Stimulated activated CD4-positive, alpha-beta T cell treated with anti-CD3 and anti-CD28 coated beads, Interleukin-1b, Interleukin-23, amount 100 ng/mL, for 1 hour (primary cell): ENCODE results near the gene AFF3.
"Not testable (repeated sequence)": the region's sequence is repeated elsewhere in the genome, so short reads cannot be mapped to it uniquely, and the experiment has no call there.

Experiments used
- DNase-seq, 2 donors: peaks; one replicate each; pipeline ENCODE4 v3.0.0-alpha.2; 2020; ENCODE audit warnings: low read depth in 2 of 2

Gene AFF3

DNA sequence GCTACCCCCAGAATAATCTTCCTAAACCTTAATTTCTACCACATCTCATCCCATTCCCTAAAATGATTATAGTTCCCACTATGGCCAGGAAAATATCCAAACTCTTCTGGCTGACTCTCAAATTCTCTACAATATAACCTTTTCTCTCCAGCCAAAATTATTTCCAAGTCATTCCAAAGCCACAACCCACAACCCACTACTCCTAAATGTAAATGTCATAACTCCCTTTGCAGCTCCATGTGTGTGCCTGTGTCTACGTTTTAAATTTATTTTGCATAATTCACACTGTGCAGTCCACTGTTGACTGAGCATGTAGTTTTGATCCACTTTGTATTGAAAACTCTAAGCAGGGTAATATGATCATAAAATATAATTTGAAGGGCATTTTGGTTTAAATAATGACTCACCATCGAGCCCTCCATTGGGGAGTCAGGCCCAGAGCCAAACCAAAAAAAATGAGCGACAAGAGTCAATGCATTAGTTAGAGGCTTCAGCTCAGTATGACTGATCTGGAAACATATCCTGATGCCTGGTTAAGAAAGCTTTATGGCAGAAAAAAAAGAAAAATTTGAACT lies 171.0 kb downstream of the AFF3 start:
- no peak for DNase-seq

DNA sequence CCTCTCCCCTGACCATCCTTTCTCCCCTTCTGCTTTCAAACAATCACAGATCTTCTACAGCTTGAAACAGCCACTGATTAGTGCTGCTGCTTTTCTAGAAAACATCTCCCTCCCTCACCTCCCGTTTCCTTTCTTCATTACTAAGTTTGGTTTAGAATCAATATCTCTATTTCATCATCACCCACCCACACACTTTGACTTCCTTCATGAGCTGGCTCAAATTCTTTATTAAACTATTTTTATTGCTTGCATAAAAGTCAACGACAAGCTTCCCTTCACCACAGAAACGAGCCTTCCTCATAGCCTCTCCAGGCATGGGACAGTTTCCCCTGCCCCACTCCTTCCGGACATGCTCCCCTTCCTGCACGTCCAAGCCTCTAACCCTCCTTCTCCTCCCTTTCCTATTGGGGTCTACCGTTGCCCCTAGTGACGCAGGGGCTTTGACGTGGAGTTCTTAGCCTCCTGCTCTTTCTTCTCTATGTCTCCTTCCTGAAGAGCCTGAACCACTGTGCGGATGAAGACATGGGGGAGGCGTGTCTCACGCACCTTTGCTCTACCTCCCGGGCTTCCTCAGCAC lies 172.0 kb downstream of the AFF3 start:
- no peak for DNase-seq

DNA sequence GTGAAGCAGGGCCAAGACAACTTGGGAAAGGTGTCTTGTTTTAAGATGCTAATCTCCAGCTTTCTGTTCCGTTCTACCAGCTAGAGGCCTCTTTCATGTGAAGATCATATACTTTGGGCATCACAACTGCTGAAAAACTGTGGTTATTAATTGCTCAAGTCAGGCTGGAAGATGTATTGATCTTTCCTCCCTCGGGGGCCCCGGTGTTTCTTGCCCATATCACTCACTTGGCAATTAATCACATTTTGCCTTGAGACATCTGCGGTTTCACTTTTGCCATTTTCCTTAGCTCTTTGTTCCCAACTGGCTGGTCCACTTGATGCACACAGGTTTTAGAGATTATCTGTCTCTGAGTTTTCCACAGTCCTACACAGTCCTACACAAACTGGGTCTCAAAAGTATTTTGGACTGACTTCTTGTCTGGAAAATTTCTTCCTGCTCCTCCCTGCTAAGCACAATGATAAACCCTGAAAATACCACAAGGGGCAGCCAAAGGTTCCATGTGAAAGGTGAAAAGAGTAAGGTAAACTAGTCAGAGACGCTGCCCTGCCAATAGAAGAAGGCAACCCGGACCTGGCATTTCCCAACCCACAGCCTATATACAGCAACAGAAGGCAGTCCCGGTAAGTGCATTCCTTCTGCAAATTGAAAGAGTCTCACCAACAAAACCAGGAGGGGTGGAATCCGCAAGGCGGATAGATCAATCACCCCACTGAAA lies 181.0 kb downstream of the AFF3 start:
- DNase-seq = no peak

DNA sequence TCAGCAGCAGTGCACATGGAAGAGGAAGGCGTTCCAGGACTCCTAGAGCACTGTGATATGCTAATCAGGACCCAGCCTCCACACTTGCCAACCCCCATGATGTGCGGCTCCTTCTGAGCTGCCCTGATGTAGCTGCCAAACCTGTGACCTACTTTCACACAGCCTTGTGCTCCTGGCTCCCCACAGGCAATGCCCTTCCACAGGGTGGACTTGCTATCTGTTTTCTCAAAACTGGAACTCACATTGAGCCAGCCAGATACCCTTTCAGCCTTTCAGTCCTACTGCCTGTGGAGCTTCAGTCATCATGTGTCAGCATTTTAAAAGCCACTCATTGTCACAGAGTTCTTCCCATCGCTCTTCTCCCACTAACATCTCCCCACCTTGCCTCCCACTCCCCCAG lies 181.6 kb downstream of the AFF3 start:
- DNase-seq = no peak

DNA sequence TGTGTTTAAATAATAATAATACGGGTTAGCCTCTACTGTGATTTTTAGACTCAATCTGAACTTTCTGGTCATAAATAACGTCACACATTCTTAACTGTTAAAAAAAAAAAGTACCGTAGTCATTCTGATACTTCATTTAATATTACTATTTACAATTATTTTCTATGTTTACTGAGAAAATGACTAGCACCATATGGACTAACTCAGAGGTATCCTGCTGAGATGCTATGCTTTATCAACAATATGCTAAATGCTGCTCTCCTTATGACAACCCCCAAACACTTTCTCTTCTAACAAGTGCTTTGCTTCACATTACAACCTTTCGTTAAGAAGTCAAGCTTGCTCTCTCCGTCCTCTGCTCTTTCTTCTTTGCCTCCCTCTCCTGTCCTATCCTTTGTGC lies 182.1 kb downstream of the AFF3 start:
- DNase-seq = no peak

DNA sequence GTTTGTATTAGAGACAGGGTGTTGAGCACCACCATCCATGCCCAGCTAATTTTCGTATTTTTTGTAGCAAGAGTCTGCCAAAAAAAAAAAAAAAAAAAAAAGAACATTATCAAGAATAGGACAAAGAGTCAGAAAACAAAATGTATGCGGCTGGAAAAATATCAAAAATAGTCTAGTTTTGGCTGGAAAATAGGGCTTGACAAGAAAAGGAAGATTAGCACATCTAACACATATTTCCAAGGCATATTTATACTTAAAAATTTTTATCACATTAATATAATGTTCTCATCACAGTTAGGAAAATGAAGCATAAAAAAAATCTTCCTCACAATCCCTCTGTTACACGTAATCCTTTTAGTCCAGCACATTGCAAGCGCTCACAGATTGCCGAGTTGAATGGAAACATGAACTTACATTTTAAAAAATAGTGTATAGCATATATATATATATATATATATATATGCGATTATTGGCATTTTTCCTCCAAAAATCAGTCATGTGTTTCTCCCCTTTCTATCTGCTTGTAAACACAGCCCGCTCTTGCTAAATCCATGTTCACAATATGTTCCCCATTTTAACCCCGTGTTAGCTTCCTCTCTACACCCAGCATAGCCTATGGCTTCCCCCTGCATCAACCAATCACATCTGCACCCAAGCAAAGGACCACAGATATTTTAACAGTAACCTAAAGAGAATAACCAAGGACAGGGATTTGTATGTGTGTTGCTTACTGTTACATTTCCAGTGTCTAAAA lies 183.0 kb downstream of the AFF3 start:
- DNase-seq = no peak

DNA sequence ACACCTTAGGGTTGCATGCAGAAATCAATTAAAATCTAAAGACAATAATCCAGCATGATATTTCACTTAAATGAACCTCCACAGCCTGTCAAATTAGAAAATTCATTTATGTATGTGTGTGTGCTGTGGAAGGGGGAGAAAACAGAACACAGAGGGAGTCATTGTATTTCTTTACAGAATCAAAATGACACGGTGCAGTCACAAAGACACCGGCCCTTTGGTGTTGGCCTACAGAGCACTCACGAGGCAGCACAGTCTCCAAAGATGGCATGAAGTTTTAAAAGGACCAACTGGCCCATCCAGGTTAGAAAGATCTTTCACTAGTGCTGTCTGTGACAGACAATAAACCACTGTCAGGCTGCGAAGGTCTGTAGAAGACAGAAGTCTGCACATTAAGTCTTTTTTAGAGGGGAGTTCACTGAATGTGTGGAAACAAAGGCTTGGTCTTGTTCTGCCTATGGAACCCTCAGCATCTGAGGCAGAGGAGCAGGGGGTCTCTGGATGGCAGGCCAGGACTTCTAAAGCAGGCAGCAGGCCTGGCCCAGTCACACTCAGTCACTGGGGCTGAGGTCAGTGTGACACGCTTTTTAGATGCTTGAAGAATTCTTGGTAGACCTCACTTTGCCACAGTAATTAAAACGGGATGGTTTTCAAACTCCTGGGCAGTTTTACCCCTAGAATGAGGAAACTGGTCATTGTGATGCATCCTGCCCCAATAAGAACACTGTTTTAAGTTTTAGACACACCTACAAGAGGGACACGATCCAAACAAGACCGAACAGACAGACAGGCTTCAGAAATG lies 184.9 kb downstream of the AFF3 start:
- no peak for DNase-seq

DNA sequence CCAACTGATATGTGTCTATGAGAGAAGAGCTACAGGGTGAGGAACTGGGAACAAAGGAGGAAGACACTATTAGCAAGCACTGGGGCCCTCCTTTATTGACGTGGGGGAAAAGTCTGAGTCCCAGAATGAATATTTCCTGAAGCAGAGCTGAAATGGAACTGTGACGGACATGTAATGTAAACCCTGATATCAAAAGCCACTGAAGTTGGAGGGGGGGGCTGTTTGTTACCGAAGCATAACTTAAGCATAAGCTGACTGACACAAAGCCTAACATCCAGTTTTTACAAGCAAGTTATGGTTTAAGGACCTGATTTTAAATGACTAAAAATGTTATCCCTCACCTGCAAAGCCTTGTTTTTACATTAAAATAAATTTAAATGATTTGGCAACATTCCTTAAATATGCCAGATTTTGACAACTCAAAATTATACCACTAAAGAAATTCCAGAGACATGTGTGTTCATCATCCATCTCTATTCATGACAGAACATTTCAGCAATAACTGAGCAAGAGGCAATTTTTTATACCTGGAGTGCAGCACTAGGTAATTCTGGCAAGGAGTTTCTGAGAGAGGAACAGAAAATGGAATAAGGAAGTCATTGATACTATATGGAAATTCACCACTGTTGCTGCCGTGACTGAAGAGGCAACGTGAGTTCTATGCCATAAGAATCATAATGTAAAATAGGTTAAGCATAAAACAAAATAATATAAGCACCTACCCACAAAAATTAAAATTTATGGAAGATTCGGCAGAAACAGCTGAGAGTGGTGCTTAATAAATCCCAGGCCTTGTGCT lies 186.0 kb downstream of the AFF3 start:
- DNase-seq = no peak

DNA sequence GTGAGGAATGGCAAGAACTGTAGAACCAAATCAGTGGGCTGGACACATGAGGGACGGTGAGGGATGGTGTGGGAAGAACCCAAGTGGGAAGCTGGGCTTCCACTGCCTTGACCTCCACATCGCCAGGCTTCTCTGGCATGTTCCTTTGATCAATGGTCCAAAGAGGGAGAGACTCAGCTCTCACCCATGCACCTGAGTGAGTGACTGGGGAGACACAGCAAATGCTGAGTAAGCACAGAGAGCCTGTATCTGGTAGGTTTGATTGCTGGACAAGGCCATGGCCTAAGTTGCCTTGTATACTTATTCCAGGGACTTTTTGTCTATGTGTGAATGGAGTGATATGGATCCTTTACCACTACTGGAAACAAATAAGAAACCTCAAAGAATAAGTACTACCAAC lies 188.6 kb downstream of the AFF3 start:
- DNase-seq = no peak

DNA sequence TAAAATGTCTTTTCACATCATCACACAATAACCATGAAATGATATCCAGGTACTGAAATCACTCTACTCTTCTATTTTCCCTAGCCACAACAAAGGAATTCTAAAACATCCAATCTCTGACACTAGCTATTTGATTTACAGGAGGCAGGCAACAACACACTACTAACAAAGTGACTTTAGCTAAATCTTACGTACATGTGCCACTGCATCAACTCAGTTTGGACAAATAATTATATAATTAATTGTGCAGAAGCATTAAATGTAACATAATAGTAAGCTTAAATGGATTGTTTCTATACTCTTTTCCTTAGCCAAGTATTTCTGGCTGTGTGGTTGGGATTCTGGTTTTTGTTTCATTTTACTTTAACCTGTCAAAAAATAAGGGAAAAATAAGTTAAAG lies 192.4 kb downstream of the AFF3 start:
- DNase-seq = no peak

DNA sequence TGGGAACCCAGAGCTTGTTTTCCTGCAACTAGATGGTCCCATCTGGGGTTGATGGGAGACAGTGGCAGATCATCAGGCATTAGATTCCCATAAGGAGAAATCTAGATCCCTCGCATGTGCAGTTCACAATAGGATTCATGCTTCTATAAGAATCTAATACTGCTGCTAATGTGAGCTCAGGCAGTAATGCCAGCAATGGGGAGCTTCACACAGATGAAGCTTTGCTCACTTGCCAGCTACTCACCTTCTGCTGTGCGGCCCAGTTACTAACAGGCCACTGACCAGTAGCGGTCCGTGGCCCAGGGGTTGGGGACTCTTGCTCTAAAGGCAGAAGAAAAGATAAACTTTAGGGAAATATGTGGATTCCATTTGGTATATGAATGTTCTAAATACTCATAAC lies 192.9 kb downstream of the AFF3 start:
- no peak for DNase-seq

DNA sequence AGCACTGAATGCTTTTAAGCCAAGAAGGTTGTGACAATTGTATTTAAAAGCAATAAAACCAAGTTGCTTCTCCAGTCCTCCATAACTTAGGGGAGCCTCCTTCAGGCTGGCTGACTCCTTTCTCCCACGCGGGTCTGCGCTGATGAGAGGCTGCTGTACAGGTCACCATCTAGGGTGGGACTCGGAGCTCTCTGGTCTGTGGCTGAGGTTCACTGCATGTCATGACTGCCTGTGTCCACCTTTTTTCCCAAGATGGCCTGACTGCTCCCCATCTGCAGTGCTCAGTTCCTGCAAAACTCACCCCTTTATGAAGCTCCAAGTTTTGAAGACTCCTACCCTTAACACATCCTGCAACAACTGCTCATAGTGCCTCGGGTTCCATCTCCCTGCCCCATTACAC lies 194.4 kb downstream of the AFF3 start:
- no peak for DNase-seq

DNA sequence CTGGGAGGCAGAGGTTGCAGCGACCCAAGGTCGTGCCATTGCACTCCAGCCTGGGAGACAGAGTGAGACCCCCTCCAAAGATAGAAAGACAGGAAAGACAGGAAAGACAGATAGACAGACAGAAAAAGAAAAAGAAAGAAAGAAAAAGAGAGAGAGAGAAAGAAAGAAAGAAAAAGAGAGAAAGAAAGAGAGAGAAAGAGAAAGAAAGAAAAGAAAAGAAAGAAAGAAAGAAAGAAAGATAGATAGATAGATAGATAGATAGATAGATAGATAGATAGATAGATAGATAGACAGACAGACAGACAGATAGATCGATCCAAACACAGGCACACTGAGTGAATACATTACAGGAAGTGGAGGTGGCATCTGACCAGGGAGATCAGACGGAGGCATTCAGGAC lies 195.0 kb downstream of the AFF3 start:
- not testable (repeated sequence) for DNase-seq

DNA sequence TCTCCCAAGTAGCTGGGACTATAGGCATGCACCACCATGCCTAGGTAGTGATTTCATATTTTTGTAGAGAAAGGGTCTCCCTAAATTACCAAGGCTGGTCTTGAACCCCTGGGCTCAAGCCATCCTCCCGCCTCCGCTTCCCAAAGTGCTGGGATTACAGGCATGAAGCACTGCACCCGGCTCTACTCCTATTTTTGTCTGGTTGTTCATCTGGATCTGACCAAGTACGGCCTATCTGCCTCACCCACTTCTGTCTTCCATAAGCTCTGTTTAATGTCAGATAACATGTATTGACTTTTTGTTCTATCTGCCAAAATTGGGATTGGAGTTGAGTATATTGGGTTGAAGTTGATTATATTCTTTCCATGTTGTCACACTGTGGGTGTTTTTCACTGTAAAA lies 198.4 kb downstream of the AFF3 start:
- DNase-seq = no peak

DNA sequence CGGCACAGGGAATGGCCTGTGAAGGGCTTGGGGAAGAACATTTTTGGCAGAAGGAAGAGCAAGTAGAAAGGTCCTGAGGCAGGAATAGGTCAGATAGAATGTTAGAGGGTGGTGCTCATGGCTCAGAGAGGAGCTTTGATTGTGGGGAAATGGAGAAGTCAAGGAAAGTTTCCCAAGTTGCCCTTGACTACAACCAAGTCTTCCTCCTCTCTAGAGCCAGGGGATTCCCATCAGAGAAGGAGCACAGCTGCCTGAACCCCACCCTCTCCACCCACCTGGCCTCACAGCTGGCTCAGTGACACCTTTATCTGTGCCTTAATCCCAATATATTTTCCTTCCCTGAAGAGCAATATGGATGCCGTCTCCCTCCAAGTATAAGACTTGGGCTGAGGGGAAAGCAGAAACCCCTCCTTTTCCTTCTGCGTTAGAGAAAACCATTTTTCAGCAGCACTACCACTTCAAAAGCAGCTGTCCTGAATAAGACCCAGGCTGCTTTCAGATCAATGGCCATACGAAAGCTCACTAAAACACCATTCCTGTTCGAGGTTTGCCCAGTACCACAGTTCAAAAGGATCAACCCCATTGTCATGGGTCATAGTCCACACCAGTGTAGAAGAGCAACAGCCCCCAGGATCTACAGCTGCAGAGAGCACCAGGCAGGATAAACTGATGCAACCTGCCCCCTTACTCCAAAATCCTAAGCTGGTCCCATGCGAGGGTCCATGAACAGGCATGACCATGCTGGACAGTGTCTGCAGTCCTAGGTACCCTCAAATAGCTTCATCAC lies 199.6 kb downstream of the AFF3 start:
- DNase-seq = no peak

DNA sequence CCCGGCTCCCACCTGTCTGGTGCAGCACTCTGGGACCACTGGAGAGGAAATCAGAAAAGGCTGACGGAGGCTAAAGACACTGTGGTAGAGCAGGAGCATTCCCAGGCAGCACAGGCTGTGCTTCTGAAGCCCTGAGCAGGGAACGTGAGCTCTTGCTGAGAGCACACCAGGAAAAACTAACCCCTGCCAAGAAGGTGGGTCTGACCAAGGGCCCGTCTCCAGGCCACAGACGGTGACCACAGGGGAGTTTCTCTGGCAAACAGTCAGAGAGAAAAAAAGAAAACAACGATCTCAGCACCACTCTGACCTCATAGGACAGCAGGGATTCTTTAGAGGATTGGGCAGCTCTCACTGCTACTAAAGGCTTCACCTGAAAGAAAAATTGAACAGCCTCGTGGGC lies 201.4 kb downstream of the AFF3 start:
- DNase-seq = no peak

DNA sequence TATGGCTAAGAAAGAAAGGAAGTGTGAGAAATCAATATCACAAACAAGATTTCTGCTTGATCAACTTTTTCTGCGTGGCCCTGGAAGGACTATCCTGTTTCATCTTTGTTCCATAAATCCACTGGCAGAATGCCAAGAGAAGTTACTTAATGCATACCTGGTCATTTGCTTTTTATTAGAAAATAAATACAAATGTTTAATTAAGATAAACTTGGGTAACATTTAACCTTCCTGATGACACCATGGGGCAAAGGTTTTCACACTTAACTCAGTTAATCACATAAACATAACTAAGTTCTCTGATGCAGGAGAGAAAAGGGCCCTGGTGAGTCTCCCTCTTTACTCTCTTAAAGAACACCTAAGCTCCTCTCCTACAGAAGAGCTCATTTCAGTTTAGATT lies 203.3 kb downstream of the AFF3 start:
- no peak for DNase-seq

DNA sequence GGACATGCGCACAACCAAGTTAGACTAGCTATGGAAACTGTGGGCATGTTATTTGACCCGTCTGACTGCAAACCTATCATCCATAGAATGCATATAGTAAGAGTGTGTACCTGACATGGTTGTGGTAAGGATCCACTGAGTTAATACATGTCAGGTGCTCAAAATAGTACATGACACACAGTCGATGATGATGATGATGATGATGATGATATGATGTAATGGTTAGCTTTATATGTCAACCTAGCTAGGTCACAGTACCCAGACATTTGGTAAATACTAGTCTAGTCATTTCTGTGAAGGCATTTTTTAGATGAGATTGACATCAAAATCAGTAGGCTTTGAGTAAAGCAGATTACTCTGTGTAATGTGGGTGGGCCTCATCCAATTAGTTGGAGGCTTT lies 204.1 kb downstream of the AFF3 start:
- no peak for DNase-seq

DNA sequence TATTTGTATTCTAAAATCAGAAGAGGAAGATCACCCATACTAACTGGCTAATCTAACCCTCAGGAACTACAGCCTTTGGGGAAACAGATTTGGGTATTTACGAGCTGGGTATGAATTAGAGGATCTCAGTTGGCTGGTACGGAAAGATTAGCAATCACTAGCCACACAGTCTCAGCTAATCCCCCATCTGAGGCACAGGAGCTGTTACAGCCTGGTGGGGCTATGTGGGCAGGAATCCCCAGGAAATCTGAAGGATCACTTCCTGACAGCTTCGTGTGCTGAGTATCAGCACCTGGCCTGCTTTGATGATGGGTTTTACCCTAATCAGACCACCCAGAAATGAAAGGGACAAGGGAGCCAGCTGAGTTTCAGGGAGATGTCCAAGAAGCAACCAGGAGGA lies 206.3 kb downstream of the AFF3 start:
- no peak for DNase-seq

DNA sequence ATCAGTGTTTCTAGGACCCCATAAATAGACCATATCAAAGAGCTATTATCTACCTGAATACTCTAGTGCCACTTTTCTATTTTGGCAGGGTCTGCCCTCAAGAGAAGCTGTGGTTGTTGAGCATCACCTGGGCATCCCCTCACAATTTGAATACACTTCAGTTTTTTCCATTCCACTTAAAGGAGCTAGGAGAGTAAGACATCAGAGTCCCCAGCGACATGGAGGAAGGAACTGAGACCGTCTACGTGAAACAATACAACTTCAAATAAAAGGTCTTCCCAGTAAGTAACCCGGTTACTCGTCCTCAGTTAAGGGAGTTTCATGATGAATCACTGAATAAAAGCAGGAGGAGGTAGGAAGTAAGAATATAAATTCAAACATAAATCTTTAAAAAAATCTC lies 206.7 kb downstream of the AFF3 start:
- DNase-seq = no peak
